ENCODE measurements around the gene LGALS3BP. TPM values are rescaled to one million over a fixed set of nuclear protein-coding genes. Genes with fewer than 3 reads are reported as not detected.

LGALS3BP gene
- total RNA-seq, 1 donor from 2014 or later: 1.3 TPM

- Mint-ChIP-seq H3K9me3 (no peaks in the 10 kb centered on the region), H3K4me3 (no peak overlapping the region), H3K36me3 (ENCODE audit: low read depth) (no peaks in the 10 kb centered on the region), H3K27ac (no peak overlapping the region), H3K4me1 (peaks cover 11% of the 10 kb centered on the region), H3K27me3 (no peaks in the 10 kb centered on the region)
- TF ChIP-seq CTCF (IDR thresholded peaks at IDR 0.05): no peak
- ATAC-seq (ENCODE audit: low read depth) (peak; percentile 70), DNase-seq (no peak)
- intact Hi-C loops (cut with micrococcal nuclease): no loop called here
- CTCF ChIA-PET: no interaction called here
- POLR2A ChIA-PET: interaction anchor here (0.6 to 0.8 kb wide), 2 partner anchors 389 to 480 kb away, joined by 3 read pairs; no protein-coding TSS in a partner anchor
Observed at GRCh38 chr17:78976907-78977680, 2.6 kb downstream of the LGALS3BP start.

DNA sequence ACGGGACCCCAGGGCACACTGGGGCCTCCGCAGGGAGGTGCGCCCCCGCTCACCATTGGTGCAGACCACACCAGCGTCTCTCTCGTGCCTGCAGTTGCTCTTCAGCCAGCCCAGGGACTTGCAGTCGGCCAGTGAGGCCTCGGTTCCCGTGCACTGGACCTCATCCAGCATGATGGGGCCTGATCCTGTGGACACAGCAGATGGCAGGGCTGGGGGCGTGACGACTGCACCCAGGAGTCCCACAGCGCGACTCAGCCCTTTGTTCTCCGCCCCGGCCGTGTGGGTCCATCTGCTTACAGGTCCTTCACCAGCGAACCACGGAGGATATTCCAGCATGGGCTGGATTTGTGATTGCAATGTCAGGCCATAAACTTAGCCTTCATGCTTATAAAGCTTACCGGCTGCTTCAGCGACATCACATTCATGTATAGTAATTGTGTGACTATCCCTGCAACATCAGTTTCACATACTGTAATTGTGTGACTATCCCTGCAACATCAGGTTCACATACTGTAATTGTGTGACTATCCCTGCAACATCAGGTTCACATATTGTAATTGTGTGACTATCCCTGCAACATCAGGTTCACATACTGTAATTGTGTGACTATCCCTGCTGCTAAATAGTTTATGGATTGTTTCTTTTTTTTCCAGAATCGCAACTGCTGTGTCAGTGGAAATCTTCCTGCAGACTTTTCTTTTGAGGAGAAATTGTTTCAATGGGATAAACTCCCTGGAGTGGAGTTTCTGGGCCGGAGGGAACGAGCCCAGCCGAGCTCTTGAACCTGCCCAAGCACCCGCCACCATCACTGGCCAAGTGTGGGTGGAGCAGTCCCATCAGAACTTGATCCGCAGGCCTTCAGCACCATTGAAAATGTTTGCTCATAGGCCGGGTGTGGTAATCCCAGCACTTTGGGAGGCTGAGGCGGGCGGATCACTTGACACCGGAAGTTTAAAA lies 4.8 kb downstream of the LGALS3BP start:
- no peak for TF ChIP-seq CTCF (IDR thresholded peaks at IDR 0.05)
- CTCF ChIA-PET: no interaction called here
- ATAC-seq (ENCODE audit: low read depth) (no peak), DNase-seq (no peak)
- POLR2A ChIA-PET: no interaction called here
- intact Hi-C loops (cut with micrococcal nuclease): loop anchor here (5.0 kb wide), 1 partner anchor 528 kb away; no protein-coding TSS in a partner anchor
- no peaks in the 10 kb centered on the region for H3K27me3 Mint-ChIP-seq
- no peaks in the 10 kb centered on the region for H3K9me3 Mint-ChIP-seq
- H3K4me1 Mint-ChIP-seq: peaks cover 14% of the 10 kb centered on the region
- no peaks in the 10 kb centered on the region for H3K36me3 Mint-ChIP-seq (ENCODE audit: low read depth)
- H3K27ac Mint-ChIP-seq: no peak overlapping the region
- H3K4me3 Mint-ChIP-seq: no peak overlapping the region

DNA sequence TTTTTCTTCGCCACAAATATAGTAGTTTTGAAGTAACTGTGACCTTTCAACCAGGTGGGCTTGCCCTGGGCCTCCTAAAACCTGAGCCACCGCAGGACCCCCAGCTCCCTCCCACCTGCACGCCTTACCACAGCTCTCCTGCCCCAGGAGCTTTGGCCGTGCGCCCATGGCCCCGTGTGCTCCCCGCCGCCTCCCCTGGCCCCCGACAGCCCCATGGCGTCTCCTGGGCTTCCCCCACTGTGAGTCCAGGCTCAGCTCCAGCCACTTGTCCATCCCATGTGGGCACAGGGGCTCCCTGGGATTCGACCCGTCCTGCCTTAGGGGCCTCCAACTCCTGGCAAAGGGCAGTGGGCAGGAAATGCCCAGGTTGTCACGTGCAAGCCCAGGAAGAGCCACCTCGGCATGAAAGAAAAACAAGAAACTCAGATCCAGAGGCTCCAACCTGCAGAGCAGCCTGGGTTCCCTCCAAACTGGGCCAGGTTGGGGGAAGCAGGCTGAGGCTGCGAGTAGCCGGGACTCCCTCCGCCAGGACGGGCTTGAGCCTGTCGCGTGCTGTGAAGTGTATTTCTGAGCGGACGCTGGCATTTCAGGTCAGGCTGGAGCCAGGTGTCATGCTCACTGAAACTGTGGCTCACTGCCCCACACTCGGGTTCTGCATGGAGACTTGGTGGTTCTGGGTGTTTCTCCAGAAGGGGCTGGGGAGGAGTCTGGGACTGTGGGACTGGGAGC lies 5.8 kb downstream of the LGALS3BP start:
- Mint-ChIP-seq H3K27ac (no peak overlapping the region), H3K27me3 (no peaks in the 10 kb centered on the region), H3K4me3 (no peak overlapping the region), H3K36me3 (ENCODE audit: low read depth) (no peaks in the 10 kb centered on the region), H3K9me3 (no peaks in the 10 kb centered on the region), H3K4me1 (peaks cover 14% of the 10 kb centered on the region)
- no peak for ATAC-seq (ENCODE audit: low read depth)
- DNase-seq: no peak
- TF ChIP-seq CTCF (IDR thresholded peaks at IDR 0.05): no peak
- intact Hi-C loops (cut with micrococcal nuclease): loop anchor here (5.0 kb wide), 1 partner anchor 527 kb away; no protein-coding TSS in a partner anchor
- ChIA-PET POLR2A (no interaction called here), CTCF (no interaction called here)

DNA sequence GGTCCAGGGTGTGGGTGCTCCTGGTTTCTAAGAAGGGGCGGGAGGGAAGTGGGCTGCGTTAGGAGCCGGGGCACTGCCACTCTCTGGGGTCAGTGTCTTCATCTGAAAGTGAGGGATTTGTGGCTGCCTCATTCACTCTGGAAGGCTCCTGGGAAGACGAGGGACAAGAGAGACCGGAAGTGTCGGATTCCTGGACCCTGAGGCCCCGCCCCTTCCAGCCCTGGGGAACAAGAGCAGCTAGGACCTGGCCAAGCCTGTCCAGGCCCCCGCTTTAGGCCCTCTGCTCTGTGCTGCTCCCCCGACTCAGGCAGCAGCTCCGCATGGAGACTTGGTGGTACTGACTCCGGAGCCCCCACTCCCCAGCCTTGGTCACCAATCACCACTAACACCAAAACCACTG lies 6.5 kb downstream of the LGALS3BP start:
- POLR2A ChIA-PET: no interaction called here
- Mint-ChIP-seq H3K36me3 (ENCODE audit: low read depth) (no peaks in the 10 kb centered on the region), H3K27ac (no peak overlapping the region), H3K27me3 (no peaks in the 10 kb centered on the region), H3K9me3 (no peaks in the 10 kb centered on the region), H3K4me1 (peaks cover 14% of the 10 kb centered on the region), H3K4me3 (no peak overlapping the region)
- no peak for TF ChIP-seq CTCF (IDR thresholded peaks at IDR 0.05)
- no peak for ATAC-seq (ENCODE audit: low read depth)
- intact Hi-C loops (cut with micrococcal nuclease): loop anchor here (5.0 kb wide), 1 partner anchor 526 kb away; no protein-coding TSS in a partner anchor
- DNase-seq: no peak
- CTCF ChIA-PET: interaction anchor here (4.1 kb wide), 1 partner anchor 107 kb away, joined by 54 read pairs; no protein-coding TSS in a partner anchor

Data from activated B cell treated with CpG ODN at 0.5 μM for 24 hours (primary cell).